SK-N-SH treated with all-trans-retinoic acid at 6 μM for 48 hours (cell line): ENCODE results near the gene OCA2.

Experiments
- ARNTL ChIP-seq: fragments of 450-650 bp; formaldehyde crosslinking; IDR thresholded peaks from 2 replicates; pipeline ENCODE4 v1.5.0; 2020; ENCODE audit warnings: low read depth, mild to moderate bottlenecking, moderate library complexity, borderline replicate concordance
- BACH2 ChIP-seq: fragments of 250-450 bp; sonication (Bioruptor Pico); IDR thresholded peaks from 2 replicates; pipeline ENCODE4 v1.9.0; 2021; ENCODE audit warnings: mild to moderate bottlenecking, borderline replicate concordance
- CREB5 ChIP-seq: fragments of 250-450 bp; sonication (Bioruptor Pico); IDR thresholded peaks from 2 replicates; pipeline ENCODE4 v1.5.1; 2020; ENCODE audit warnings: low read depth, mild to moderate bottlenecking, moderate library complexity
- TCF4 ChIP-seq: fragments of 250-450 bp; sonication (Bioruptor Pico); IDR thresholded peaks from 2 replicates; pipeline ENCODE4 v1.8.0; 2021; ENCODE audit warnings: mild to moderate bottlenecking, moderate library complexity, borderline replicate concordance
- ZFP30 ChIP-seq: fragments of 450-650 bp; formaldehyde crosslinking; IDR thresholded peaks from 2 replicates; pipeline ENCODE4 v1.5.0; 2022; ENCODE audit warnings: mild to moderate bottlenecking, moderate library complexity
- ZNF8 ChIP-seq: fragments of 450-650 bp; formaldehyde crosslinking; IDR thresholded peaks from 2 replicates; pipeline ENCODE4 v1.5.0; 2020; ENCODE audit warnings: mild to moderate bottlenecking, moderate library complexity

DNA sequence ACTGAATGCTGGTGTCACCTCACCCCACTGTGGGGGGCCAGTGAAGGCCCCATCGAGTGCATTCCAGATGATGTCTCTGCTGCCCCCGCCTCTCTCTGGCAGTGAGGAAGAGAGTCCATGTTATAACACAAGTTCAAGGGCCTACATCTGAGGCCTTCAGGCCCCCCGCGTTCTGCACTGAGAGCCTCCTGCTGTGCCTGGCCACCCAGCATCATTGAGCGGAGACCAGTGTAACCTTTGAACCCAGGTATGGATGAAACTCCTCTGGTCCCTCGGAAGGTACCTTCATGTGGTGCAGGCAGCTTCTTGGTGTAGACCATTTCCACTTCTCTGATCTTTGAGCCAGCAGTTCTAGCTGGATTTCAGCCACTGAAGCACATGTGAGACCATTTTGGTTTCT lies 324.9 kb downstream of the OCA2 start:
- no peak for TF ChIP-seq ZFP30
- TF ChIP-seq TCF4 (CRISPR knock-in tag), result no peak
- no peak for TF ChIP-seq BACH2 (CRISPR knock-in tag)
- no peak for TF ChIP-seq ZNF8 (CRISPR knock-in tag)
- no peak for TF ChIP-seq CREB5 (CRISPR knock-in tag)
- TF ChIP-seq ARNTL (CRISPR knock-in tag), result no peak
